Measurements from ENCODE around the gene OR6C1.
"Not testable (repeated sequence)": the region's sequence is repeated elsewhere in the genome, so short reads cannot be mapped to it uniquely, and the experiment has no call there.

The OR6C1 gene

GRCh38 chr12:55314043-55314442, at the start of gene OR6C1:
OR6C1 (plus strand) TSS chr12:55314343; CDS start chr12:55320600, 6,257 bp downstream.
- FAIRE-seq: no peak
- no peak for DNase-seq (ENCODE audit: low spot score)

GRCh38 chr12:55280991-55281390, 33.2 kb upstream of the OR6C1 start:
- DNase-seq (ENCODE audit: low spot score) (no peak), FAIRE-seq (no peak)

- no peak for FAIRE-seq
- DNase-seq (ENCODE audit: low spot score): no peak
These were observed 24.1 kb upstream of the OR6C1 start for GRCh38 chr12:55289999-55290398.

- DNase-seq (ENCODE audit: low spot score) (no peak), FAIRE-seq (no peak)
These were observed 17.7 kb upstream of the OR6C1 start, which contains the start of gene OR6C6 for GRCh38 chr12:55296469-55296868. OR6C6 (minus strand) TSS chr12:55296569; CDS start chr12:55295232, 1,337 bp downstream.

- no peak for FAIRE-seq
These were observed 6.1 kb downstream of the OR6C1 start for GRCh38 chr12:55320201-55320600.

GRCh38 chr12:55325801-55326200, 11.7 kb downstream of the OR6C1 start:
- not testable (repeated sequence) for FAIRE-seq; DNase-seq (ENCODE audit: low spot score)

More at GRCh38 chr12:55320201-55320600, 6.1 kb downstream of the OR6C1 start:
- no peak for DNase-seq (ENCODE audit: low spot score)

GRCh38 chr12:55330446-55330845, 16.3 kb downstream of the OR6C1 start, which contains the start of gene OR6C3:
OR6C3 (plus strand) TSS chr12:55330746; CDS start chr12:55331701, 955 bp downstream.
- DNase-seq (ENCODE audit: low spot score) (no peak), FAIRE-seq (no peak)

- DNase-seq (ENCODE audit: low spot score) (no peak), FAIRE-seq (no peak)
These were observed 21.9 kb downstream of the OR6C1 start for GRCh38 chr12:55336002-55336401.

GRCh38 chr12:55355338-55355737, 41.2 kb downstream of the OR6C1 start:
- FAIRE-seq; DNase-seq (ENCODE audit: low spot score): not testable (repeated sequence)

GRCh38 chr12:55362675-55363074, 48.5 kb downstream of the OR6C1 start, which contains the start of gene OR6C75:
OR6C75 (plus strand) TSS chr12:55362975; CDS start chr12:55365111, 2,136 bp downstream.
- no peak for DNase-seq (ENCODE audit: low spot score)
- FAIRE-seq: no peak

- no peak for FAIRE-seq
- DNase-seq (ENCODE audit: low spot score): no peak
These were observed 50.9 kb downstream of the OR6C1 start for GRCh38 chr12:55365086-55365485.

Data from RCC 7860 (cell line).